ENCODE measurements around the gene FGD3.

DNA sequence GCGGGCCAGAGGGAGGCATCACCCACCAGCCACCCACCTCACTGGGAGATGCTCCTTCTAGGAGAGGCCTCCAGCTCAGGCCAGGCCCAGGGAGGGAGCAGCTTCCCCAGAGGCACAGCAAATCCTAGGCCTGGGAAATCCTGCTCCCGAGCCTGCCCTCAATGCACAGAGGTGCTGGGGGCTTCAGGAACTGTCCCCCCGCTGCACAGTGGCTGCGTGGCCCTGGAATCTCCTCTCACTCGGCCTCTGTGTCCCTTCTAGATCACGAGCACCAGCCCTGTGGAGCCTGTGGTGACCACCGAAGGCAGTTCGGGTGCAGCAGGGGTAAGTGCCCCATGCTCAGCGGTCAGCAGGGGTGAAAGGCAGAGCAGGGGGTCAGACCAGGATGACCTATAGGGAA, 74.7 kb downstream of the FGD3 start:
- TF ChIP-seq GATA3 (IDR thresholded peaks at IDR 0.05; ENCODE audit: low read depth, low read length), result no peak
- no peak for TF ChIP-seq GATA2 (IDR thresholded peaks at IDR 0.05; ENCODE audit: low read depth, low read length)
